OCI-LY1 (cell line): ENCODE results near the gene SLCO2A1.

Experiments
- H2AFZ ChIP-seq: fragments of 200-600 bp; sonication (generic), shearing (Covaris generic); 2 replicates; pipeline ENCODE4 v1.6.0; 2014; ENCODE audit warnings: antibody characterized with exemption, mild to moderate bottlenecking, low read length
- H3F3A ChIP-seq: fragments of 200-600 bp; sonication (generic), shearing (Covaris generic); 2 replicates; pipeline ENCODE4 v1.6.0; 2014; ENCODE audit warnings: mild to moderate bottlenecking, antibody characterized with exemption, low read length, moderate library complexity; ENCODE audit not compliant: insufficient read depth
- H3K27ac ChIP-seq: fragments of 200-600 bp; sonication (generic); 2 replicates; pipeline ENCODE4 v1.5.1; 2014; ENCODE audit warnings: low read length, mixed run types, mild to moderate bottlenecking, low read depth; ENCODE audit not compliant: poor library complexity, severe bottlenecking
- H3K27me3 ChIP-seq: fragments of 200-600 bp; sonication (generic); 2 replicates; pipeline ENCODE4 v1.6.0; 2014; ENCODE audit warnings: antibody characterized with exemption, mild to moderate bottlenecking, low read length, moderate library complexity; ENCODE audit not compliant: insufficient read depth
- H3K36me3 ChIP-seq: fragments of 200-600 bp; sonication (generic); 2 replicates; pipeline ENCODE4 v1.6.1; 2014; ENCODE audit warnings: mild to moderate bottlenecking, antibody characterized with exemption, low read length, moderate library complexity, mixed read lengths; ENCODE audit not compliant: insufficient read depth
- H3K4me1 ChIP-seq: fragments of 200-600 bp; sonication (generic); 2 replicates; pipeline ENCODE4 v1.5.1; 2014; ENCODE audit warnings: mild to moderate bottlenecking, low read length, moderate library complexity; ENCODE audit not compliant: insufficient read depth, severe bottlenecking
- H3K4me2 ChIP-seq: fragments of 200-600 bp; sonication (generic), shearing (Covaris generic); 2 replicates; pipeline ENCODE4 v1.6.1; 2014; ENCODE audit warnings: low read length
- H3K4me3 ChIP-seq: fragments of 200-600 bp; sonication (generic); 2 replicates; pipeline ENCODE4 v1.5.1; 2014; ENCODE audit warnings: low read length, low read depth, mild to moderate bottlenecking, mixed read lengths; ENCODE audit not compliant: poor library complexity, severe bottlenecking
- H3K79me2 ChIP-seq: fragments of 200-600 bp; shearing (Covaris generic); 2 replicates; pipeline ENCODE4 v1.6.1; 2016; ENCODE audit warnings: mixed run types, low read length, mixed read lengths; ENCODE audit not compliant: insufficient read depth
- H3K9ac ChIP-seq: fragments of 200-600 bp; sonication (generic), shearing (Covaris generic); 2 replicates; pipeline ENCODE4 v1.6.1; 2014; ENCODE audit warnings: mild to moderate bottlenecking, low read length, mixed read lengths
- H3K9me2 ChIP-seq: fragments of 200-600 bp; sonication (generic), shearing (Covaris generic); 2 replicates; pipeline ENCODE4 v1.6.1; 2014; ENCODE audit warnings: low read depth, mild to moderate bottlenecking, low read length, mixed read lengths
- H3K9me3 ChIP-seq: fragments of 200-600 bp; shearing (Covaris generic); 2 replicates; pipeline ENCODE4 v1.6.1; 2014; ENCODE audit warnings: low read length, mixed read lengths
- H4K20me1 ChIP-seq: fragments of 200-600 bp; sonication (generic), shearing (Covaris generic); 2 replicates; pipeline ENCODE4 v1.6.0; 2016; ENCODE audit warnings: mild to moderate bottlenecking, low read length; ENCODE audit not compliant: insufficient read depth
- CTCF ChIP-seq: fragments of 200-600 bp; sonication (generic), shearing (Covaris generic); IDR thresholded peaks from 2 replicates; pipeline ENCODE4 v1.5.1; 2017; ENCODE audit warnings: mild to moderate bottlenecking, antibody characterized with exemption, low read length, moderate library complexity, mixed read lengths
- EZH2 ChIP-seq: fragments of 200-600 bp; sonication (generic), shearing (Covaris generic); IDR thresholded peaks from 2 replicates; pipeline ENCODE4 v1.8.0; 2017; ENCODE audit warnings: borderline replicate concordance, mixed run types, mild to moderate bottlenecking, antibody characterized with exemption, low read length, moderate library complexity, mixed read lengths

Gene SLCO2A1

GRCh38 chr3:134060561-134061385 is 31.0 kb upstream of the SLCO2A1 start:
- no peak for TF ChIP-seq CTCF
- TF ChIP-seq EZH2: no peak
- H3K9me2 ChIP-seq: no peaks in the 10 kb centered on the region

GRCh38 chr3:134059671-134060560 is 30.2 kb upstream of the SLCO2A1 start:
- no peaks in the 10 kb centered on the region for H3K9me2 ChIP-seq
- H2AFZ ChIP-seq: no peak overlapping the region
- H3K36me3 ChIP-seq: no peaks in the 10 kb centered on the region
- H3K79me2 ChIP-seq: no peaks in the 10 kb centered on the region
- H3F3A ChIP-seq: no peaks in the 10 kb centered on the region
- H3K27me3 ChIP-seq: no peaks in the 10 kb centered on the region
- H3K4me1 ChIP-seq: no peaks in the 10 kb centered on the region
- no peaks in the 10 kb centered on the region for H4K20me1 ChIP-seq
- TF ChIP-seq EZH2 (no peak), CTCF (no peak)
- no peak overlapping the region for H3K9ac ChIP-seq
- no peaks in the 10 kb centered on the region for H3K9me3 ChIP-seq
- no peak overlapping the region for H3K4me3 ChIP-seq
- no peak overlapping the region for H3K4me2 ChIP-seq
- H3K27ac ChIP-seq: no peak overlapping the region

More at GRCh38 chr3:134060561-134061385, 31.0 kb upstream of the SLCO2A1 start:
- Histone ChIP-seq H3K9me3 (no peaks in the 10 kb centered on the region), H3K36me3 (no peaks in the 10 kb centered on the region), H3K27ac (no peak overlapping the region), H2AFZ (no peak overlapping the region), H3K4me2 (no peak overlapping the region), H4K20me1 (no peaks in the 10 kb centered on the region), H3K27me3 (no peaks in the 10 kb centered on the region), H3K4me3 (no peak overlapping the region), H3K9ac (no peak overlapping the region), H3K4me1 (no peaks in the 10 kb centered on the region), H3K79me2 (no peaks in the 10 kb centered on the region), H3F3A (no peaks in the 10 kb centered on the region)

- H3K4me1 ChIP-seq: no peaks in the 10 kb centered on the region
- H3K9ac ChIP-seq: no peak overlapping the region
- no peaks in the 10 kb centered on the region for H4K20me1 ChIP-seq
- H3K4me2 ChIP-seq: no peak overlapping the region
- no peak overlapping the region for H3K4me3 ChIP-seq
- TF ChIP-seq CTCF (no peak), EZH2 (no peak)
- H3K9me3 ChIP-seq: no peaks in the 10 kb centered on the region
- no peaks in the 10 kb centered on the region for H3K27me3 ChIP-seq
- H3K36me3 ChIP-seq: no peaks in the 10 kb centered on the region
- no peak overlapping the region for H3K27ac ChIP-seq
- no peaks in the 10 kb centered on the region for H3F3A ChIP-seq
- H2AFZ ChIP-seq: no peak overlapping the region
- no peaks in the 10 kb centered on the region for H3K79me2 ChIP-seq
- no peaks in the 10 kb centered on the region for H3K9me2 ChIP-seq
These were observed 29.4 kb upstream of the SLCO2A1 start for GRCh38 chr3:134059035-134059601.
